SIG-M5 treated with dmso at 0.1 percent for 504 hours (cell line): ENCODE data around the gene DROSHA.
A peak's percentile ranks its signal among the peaks of the same experiment; 100 is the strongest.
"Not testable (repeated sequence)": the region's sequence is repeated elsewhere in the genome, so short reads cannot be mapped to it uniquely, and the experiment has no call there.

ENCODE experiments used
- DNase-seq: peaks from one replicate; lab custom pipeline; 2025; ENCODE audit not compliant: unreplicated experiment; lab: John Stamatoyannopoulos, UW

The DROSHA gene

DNA sequence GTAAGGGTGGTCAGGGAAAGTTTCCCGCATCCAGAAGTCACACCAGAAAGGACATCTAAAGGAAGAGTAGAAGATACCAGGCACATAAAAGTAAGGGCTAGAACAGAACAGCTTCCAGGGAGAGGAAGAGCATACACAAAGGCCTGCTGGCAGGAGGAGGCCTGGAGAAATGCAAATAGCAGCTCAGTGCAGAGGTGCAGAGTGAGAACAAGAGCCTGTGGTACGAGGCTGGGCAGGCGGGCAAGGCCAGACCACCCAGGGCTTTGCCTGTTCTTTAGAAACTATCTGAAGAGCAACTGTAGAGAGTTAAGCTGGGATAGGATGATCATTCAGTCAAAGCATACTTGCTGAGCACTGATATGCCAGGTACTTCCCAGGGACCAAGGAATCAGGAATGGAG lies 115.3 kb downstream of the DROSHA start:
- DNase-seq = no peak

DNA sequence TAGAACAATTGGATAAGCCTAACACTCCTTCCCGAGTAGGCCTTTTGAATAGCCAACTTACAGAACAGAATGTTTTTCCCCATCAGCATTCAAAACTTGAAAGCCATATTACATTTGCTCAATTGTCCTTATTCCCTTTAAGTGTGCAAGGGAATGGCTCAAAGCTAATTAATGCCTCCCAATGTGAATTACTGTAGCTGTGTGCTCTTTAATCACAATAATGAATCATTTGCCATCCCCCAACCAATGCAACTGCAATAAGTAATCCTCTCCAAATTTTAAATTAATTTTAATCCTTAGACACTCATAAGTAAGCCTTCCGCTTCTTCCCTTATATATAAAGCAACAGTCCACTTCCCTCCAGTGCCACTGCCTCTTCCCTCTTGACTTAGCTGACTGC lies 115.9 kb downstream of the DROSHA start:
- DNase-seq = no peak

DNA sequence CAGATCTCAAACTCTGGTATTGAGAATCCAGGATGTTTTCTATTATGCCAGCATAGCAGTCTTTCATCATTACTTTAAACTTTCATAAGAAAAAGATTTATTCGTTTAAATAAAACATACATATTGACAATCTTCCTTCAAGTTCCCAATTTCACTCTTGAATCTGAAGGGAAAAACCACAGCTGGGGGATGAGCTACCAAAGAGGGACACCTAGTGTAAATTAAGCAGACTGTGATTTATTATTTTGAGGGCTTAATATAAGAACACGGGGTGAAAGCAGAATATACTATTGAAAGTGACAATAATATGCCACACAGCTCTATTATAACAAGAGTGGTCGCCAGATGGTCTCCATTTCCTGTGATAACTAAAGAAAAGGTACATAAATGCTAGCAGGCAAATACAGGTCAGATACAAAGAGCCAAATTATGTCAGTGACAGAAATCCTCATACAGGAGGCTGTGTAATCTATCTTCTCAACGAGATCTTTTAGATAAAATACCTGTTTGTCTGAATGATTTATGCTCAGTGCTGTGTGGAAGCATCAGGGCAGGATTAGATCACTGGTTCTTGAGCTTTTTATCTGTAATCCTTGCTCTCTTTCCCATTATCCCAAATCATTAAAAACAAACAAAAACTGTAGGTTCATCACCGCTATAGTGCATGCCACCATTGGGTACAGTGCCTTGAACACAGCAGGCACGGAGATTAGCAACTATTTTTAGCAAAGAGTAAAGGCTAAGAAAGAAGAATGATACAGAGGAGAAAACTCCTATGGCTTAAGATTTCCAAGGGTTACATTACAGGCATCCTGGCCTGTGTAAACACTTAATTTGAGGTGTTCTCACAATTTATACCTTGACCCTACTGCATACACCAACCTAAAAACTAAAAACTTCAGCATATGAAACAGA lies 116.6 kb downstream of the DROSHA start:
- DNase-seq = no peak

DNA sequence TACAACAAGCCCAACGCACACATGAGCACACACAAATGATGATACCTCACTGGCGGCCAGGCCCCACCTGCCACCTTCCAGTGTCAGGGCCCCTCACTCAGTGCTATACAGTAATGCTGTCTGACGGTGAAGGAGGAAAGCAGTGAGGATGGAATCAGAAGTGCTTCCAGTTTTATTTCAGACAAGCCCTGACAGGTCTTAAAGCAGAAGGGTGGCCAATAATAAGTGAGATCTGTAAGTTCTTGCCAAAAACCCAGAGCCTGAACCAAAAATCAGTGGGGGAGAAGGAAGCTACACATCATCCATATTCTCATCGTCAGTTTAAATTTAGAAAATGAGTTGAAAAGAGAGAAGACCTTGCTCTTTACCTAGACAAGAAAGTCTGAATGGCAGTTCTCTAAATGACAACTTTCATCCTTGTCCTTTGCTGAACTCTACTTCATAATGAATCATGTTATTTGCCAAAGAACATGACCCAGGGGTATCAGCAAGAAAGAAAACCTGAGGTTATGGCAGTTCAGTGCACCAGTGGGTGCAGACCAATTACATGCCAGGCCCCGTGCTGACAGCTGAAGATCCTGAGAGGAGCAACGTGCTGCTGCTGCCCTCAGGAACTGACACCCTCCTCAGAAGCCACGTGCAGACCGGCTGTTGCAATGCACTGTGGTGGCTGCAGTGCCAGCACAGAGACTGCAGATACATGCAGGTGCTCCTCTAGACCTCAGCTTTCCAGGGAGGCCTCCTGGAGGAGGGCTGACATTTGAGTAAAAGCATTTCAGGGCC lies 118.7 kb downstream of the DROSHA start:
- DNase-seq = no peak

DNA sequence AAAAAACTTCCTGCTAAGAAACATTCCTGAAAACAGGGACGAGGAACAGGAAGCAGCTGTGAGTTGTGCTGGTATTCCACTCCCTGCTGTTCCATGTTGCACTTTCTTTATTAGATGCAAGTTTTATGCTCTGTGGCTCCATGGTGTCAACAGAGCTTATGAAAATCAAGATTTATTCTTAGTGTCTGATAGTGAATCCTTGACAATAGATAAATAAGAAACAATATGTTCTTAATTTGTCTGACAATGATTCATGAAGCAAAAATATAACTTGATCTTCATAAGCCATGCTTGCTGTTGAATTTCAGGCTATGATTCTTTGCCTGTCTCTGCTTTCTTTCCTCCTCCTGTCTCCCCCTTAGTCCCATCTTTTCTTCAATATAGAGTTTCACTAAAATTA lies 119.6 kb downstream of the DROSHA start:
- DNase-seq = no peak

DNA sequence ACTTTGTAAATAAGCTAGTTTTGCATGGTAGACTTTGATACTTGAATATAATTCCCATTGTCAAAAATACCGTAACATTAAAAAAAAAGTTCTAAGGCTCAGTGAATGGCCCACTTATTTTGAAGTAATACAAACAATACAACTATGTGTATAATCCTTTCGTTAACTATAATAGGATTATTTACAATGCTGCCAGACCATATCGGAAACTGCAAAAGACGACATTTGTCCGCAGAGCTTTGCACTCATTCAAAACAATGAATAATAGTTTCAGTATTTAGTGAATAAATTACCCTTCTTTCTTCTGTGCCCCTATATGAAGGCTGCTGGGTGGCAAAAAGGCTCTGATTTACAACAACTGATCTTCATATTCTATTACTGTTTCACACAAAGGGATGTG lies 121.8 kb downstream of the DROSHA start:
- DNase-seq = no peak

DNA sequence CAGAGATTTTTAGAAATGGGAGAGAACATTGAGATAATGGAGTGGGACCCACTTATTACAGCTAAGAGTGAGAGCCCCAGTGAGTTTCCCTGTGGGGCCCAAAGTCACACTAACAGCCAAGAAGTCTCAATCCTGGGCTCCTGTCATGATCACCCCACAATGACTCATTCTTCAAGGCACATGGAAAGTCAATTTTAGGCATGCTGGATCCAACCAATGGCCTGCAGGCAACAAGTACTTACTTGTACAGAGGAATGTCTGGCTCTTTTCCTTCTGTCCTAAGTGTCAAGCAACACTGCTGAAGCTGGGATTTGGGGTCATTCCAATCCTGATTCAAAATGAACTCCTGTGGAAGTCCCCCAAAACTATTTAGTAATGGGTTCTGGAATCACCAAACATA lies 123.1 kb downstream of the DROSHA start:
- DNase-seq = no peak

DNA sequence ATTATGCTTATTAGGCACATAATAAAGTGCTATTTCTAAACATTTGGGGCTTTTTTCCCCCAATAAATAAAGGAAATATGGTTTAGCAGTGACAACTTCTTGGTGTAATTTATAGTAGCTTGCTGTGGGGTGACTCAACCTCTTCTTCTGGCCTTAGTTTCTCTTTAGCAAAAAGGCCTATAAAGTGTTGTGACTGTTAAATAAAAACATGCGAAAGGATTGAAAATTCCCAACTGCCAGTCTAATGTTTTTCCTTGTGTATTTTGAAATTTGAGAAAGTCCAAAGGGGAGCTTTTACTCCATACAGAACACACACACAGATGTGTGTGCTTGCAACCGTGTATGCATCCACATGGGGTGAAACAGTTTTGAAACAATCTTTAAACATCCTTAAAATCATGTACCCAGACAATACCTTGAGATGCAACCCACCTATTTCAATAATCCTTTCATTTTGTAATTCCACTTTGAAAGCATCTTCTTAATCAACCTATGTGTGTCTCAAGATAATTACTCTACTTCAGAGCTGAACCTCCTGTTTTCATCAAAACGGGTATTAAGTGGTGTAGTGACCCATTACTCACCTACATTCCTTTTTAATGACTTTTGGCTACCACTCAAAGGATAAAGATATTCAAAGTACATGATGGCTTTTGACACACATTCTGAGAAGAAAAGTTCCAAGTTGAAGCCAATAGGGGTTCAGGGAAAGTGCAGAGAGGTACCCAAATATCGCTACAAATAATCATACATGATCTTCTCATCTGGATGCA lies 123.8 kb downstream of the DROSHA start:
- DNase-seq = no peak

DNA sequence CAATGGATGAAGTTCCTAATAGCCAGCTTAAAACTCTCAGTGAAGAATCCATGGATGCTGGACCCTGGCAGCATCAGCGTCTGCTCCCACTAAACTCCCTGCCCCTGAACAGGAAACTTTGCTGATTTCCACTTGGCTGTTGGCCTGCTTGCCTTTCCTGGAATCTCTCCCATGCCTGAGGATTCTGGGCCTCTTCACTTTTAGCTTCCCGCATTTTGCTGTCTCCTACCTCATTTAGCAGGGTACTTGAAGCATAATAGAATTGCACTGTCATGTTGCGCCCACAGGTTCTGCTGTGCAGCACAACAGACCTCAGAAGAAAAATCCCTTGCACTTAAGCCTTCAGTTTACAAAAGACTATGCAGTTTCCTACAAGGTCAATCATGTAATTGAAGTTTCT lies 127.6 kb downstream of the DROSHA start:
- no peak for DNase-seq

DNA sequence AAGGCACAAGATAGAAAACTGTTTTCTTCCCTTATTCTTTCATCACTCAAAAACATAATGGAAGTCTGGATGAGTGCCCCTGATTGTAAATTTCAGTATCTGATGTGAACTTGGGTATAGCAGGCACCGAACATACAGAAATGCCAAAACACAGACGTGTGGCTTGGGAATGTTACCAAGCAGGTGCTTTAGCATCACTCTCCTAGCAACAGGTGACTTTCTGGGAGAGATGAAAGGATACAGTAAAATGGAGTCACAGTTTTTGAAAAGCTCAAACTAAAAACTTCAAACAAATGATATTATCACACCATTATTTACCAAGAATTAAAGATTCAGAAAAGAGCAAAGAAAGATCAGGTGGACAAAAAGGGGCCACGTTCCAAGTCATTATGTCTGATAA lies 130.2 kb downstream of the DROSHA start:
- DNase-seq = no peak

DNA sequence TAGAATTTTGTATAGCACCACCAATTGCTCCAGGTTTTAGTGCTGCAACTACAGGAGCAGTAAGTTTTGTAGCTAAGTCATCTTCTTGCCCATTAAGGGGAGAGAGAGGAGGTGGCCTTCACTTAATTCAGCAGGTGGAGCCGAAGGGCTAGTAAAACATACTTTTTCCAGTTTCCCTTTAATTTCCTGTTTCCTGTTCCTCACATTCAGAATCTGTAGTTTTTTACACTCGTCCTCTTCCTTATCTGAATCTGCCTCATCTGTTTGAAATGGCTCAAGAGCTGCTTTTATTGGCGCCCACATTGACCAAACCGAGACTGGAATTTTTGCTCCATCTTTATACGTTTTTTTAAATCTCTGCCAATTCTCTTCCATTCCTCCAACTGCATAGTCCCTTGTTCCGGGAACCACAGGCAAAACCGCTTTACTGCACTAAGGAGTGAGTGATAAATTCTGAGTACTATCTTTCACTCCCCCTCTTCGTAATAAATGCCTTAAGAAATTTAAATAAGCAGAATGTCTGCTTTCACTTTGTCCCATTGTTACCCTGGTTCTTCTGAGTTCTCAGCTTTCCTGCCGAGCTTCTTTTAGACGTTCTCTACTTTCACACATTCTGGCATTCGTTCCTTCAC lies 133.9 kb downstream of the DROSHA start:
- no peak for DNase-seq

DNA sequence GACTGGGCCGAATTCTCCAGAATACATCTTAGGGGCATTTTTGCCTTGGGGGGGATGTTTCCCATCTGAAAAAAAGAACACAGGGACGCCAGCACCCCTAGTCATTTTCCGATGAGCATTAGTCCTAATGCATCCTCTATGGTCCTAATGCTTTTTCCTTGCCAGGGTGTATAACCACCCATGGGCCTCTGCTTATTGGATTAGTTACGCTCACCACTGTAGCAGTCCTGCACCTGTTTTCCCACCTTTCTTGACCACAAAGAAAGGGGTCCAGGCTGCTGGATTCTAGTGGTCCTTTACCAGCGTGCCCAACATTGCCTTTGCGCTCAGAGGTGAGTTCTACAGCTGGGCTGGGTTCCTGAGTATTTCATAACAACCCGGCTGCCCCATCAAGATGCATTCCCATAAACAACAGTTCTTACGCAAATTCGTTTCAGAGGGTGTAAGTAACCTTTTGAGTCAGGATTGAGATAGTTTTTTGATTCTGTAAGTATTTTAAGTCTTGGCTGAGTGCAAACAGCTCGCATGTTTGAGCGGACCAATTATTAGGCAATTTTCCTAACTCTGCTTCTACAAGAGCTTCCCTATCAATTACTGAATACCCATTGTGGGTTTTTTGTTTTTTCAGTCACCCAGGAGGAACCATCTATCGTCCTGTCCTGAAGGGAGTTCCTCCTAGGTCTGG lies 135.1 kb downstream of the DROSHA start:
- DNase-seq = no peak

DNA sequence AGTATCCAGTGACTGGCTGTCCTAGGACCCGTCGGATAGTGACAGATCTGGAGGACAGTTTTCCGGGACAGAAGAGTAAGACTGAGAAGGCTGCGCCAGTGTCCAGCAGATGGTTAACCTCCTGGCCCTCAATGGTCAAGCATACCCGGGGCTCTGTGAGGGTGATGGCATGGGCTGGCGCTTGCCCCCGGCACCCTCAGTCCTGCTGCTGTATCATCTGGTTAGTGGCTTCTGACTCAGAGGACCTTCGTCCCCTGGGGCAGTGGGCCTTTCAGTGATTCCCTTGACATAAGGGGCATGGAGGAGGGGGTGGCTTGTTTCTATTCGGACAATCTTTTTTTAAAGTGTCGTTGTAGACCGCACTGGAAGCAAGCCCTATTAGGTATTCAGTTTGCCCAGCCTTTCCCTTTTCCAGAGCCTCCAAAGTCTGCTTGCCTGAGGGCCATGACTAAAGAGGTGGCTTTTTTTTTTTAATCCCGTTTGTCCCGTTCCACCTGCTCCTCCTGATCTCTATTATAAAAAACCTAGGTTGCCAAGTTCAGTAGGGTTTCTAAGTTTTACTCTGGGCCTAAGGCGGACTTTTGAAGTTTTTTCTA lies 136.3 kb downstream of the DROSHA start:
- not testable (repeated sequence) for DNase-seq

DNA sequence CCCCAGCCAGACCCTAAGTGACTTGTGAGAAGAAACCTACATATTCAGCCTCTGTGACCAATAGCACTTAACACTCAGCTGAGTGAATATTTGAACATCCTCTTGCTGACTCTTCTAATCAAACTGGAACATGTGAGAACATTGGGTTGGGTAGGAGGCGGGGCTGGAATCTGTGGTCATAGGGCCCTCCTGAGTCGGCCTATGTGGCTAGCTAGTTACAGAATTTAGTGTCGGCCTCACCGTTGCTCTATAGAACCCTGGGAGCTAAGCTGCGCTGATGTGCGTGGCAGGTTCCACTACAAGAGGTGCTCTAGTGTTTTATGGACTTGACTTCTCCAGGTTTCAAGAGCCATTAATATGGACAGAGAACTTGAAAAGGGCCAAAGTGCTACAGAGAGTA lies 138.8 kb downstream of the DROSHA start:
- no peak for DNase-seq

DNA sequence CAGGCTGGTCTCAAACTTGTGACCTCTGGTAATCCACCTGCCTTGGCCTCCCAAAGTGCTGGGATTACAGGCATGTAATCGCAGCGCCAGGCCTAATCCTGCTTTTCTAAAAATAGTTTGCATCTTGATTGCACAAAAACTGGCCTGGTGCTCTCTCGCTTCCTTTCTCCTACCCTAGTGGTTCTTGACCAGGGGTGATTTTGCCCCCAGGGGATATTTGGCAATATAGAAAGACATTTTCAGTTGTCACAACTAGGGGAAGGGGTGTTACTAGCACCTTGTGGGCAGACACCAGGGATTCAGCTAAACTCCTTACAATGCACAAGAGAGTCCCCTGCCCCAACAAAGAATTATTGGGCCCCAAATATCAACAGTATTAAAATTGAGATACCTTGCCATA lies 139.8 kb downstream of the DROSHA start:
- peak; percentile 9 for DNase-seq

DNA sequence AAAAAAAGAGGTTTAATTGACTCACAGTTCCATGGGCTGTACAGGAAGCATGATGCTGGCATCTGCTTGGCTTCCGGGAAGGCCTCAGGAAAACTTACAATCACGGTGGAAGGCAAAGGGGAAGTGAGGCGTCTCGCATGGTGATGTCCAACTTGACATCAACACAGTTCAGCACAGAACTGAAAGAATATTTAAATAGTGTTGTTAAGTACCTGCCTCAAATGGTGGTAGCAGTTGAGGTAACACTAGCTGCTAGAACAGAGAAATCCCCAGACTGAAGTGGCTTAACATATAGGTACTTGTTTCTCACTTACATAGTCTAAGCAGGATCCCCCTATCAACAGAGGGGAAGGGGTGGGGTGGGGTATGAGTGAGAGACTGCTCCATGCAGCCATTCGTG lies 141.6 kb downstream of the DROSHA start:
- DNase-seq = no peak

DNA sequence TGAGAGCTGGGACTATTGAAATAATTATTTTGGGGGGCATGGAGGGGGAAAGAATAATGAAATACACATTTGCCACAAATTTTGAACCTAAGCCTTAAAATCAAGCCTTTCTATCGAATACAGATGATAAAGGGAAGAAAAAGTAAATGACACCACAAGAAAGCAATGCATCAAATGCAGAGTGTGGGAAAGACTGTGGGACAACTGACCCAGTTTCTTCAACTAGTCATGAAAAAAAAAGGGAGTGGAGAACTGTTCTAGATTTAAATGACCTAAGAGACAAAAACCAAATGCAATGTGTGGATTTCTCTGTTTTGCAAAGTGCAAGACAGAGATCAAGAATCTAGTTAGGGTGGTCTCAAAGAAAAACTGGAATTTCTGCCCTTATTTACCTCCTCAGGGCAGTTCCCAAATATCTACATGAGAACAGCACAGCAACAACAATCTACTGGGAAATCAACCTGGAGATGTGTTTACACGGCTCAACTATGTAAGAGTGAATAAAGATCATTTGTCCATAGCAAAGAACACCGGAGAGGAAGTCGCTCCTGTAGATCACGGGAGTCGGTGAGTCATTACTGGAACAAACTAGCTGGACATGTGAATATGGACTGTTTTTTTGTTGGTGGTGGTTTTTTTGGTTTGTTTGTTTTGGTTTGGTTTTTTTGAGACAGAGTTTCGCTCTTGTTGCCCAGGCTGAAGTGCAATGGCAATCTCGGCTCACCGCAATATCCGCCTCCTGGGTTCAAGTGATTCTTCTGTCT lies 145.9 kb downstream of the DROSHA start:
- DNase-seq = no peak

DNA sequence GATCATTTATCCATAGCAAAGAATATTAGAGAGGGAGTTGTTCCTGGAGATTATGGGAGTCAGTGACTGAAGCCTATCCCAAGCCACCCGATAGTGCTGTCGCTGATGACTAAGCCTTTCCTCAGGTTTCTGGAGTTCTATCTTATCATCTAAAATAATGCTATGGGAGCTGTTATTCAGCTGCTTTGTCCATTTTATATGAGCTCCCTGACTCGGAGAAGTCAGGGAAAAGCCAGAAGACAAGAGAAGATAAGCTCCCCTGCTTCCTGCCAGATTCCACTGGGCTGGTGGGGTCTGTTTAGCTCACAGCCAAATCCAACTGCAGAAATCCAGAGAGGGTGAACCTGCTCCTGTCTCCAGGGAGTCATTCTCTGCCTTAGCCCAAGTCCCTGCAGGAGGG lies 148.2 kb downstream of the DROSHA start:
- DNase-seq = no peak
